IMR-90 (cell line): ENCODE data around the gene ME3. TPM values are rescaled to one million over a fixed set of nuclear protein-coding genes. Genes with fewer than 3 reads are reported as not detected.

Source experiments
- ATAC-seq: fragments of 200-7000 bp; cut with Tn5 transposase; 2 replicates; pipeline ENCODE4 v1.9.1; 2020; ENCODE audit warnings: low read depth, mild to moderate bottlenecking, moderate library complexity
- BruUV-seq: library from RNA; stranded (reverse); fragments of 400-500 nt; replicated peaks from 2 replicates; lab custom pipeline; 2021; lab: Mats Ljungman, UMichigan
- CTCF ChIA-PET: fragments of 300-600 bp; formaldehyde crosslinking; extraction: SDS; loops from one replicate; lab custom pipeline; 2021; ENCODE audit warnings: antibody characterized with exemption; lab: Yijun Ruan, JAX
- POLR2A ChIA-PET: fragments of 300-600 bp; sonication (Branson Sonifier 250); formaldehyde crosslinking; loops from one replicate; lab custom pipeline; 2022; ENCODE audit warnings: antibody characterized with exemption; ENCODE audit not compliant: unreplicated experiment; lab: Charles Lee
- DNase-seq: peaks from one replicate; pipeline ENCODE4 v3.0.0; 2013
- H2AFZ ChIP-seq: replicated peaks from 2 replicates; pipeline ENCODE3; 2013; ENCODE audit warnings: low read length, mild to moderate bottlenecking; ENCODE audit not compliant: poor library complexity
- H2AK5ac ChIP-seq: 2 replicates; pipeline ENCODE4 v1.6.1; 2013; ENCODE audit warnings: low read depth, low read length, inconsistent platforms
- H2AK9ac ChIP-seq: replicated peaks from 2 replicates; pipeline ENCODE3; 2013; ENCODE audit warnings: mild to moderate bottlenecking, low read depth, low read length, moderate library complexity; ENCODE audit not compliant: poor library complexity
- H2BK120ac ChIP-seq: 2 replicates; pipeline ENCODE4 v1.6.1; 2013; ENCODE audit warnings: low read depth, low read length, inconsistent platforms
- H2BK15ac ChIP-seq: 3 replicates; pipeline ENCODE4 v1.6.1; 2013; ENCODE audit warnings: low read depth, low read length, inconsistent platforms
- H2BK20ac ChIP-seq: 2 replicates; pipeline ENCODE4 v1.6.1; 2013; ENCODE audit warnings: low read depth, mild to moderate bottlenecking, inconsistent platforms, low read length, moderate library complexity
- H2BK5ac ChIP-seq: 2 replicates; pipeline ENCODE4 v1.6.1; 2013; ENCODE audit warnings: mild to moderate bottlenecking, low read depth, low read length, inconsistent platforms; ENCODE audit not compliant: poor library complexity, severe bottlenecking
- H3K14ac ChIP-seq: replicated peaks from 2 replicates; pipeline ENCODE4 v1.6.1; 2013; ENCODE audit warnings: low read depth, low read length, inconsistent platforms
- H3K18ac ChIP-seq: 2 replicates; pipeline ENCODE4 v1.6.1; 2013; ENCODE audit warnings: low read depth, low read length, control low read depth
- H3K23ac ChIP-seq: 2 replicates; pipeline ENCODE4 v1.6.1; 2013; ENCODE audit warnings: low read depth, low read length, inconsistent platforms
- H3K27ac ChIP-seq: 2 replicates; pipeline ENCODE4 v1.5.1; 2013; ENCODE audit warnings: mild to moderate bottlenecking, control low read depth, low read length; ENCODE audit not compliant: insufficient read depth
- H3K27me3 ChIP-seq: 2 replicates; pipeline ENCODE4 v1.6.1; 2013; ENCODE audit warnings: low read length; ENCODE audit not compliant: control insufficient read depth, insufficient read depth
- H3K36me3 ChIP-seq: 2 replicates; pipeline ENCODE4 v1.6.1; 2013; ENCODE audit warnings: low read length, mixed read lengths; ENCODE audit not compliant: control insufficient read depth, insufficient read depth
- H3K4ac ChIP-seq: 2 replicates; pipeline ENCODE4 v1.6.1; 2013; ENCODE audit warnings: low read depth, low read length, inconsistent platforms
- H3K4me1 ChIP-seq: 2 replicates; pipeline ENCODE4 v1.6.1; 2013; ENCODE audit warnings: low read length, mixed read lengths; ENCODE audit not compliant: control insufficient read depth, insufficient read depth
- H3K4me2 ChIP-seq: 2 replicates; pipeline ENCODE4 v1.6.1; 2013; ENCODE audit warnings: low read depth, mild to moderate bottlenecking, control low read depth, low read length, moderate library complexity
- H3K4me3 ChIP-seq: 2 replicates; pipeline ENCODE4 v1.5.1; 2013; ENCODE audit warnings: low read depth, mild to moderate bottlenecking, control low read depth, low read length, moderate library complexity; ENCODE audit not compliant: insufficient read depth
- H3K56ac ChIP-seq: 2 replicates; pipeline ENCODE4 v1.6.1; 2013; ENCODE audit warnings: low read length, inconsistent platforms; ENCODE audit not compliant: insufficient read depth; ENCODE audit errors: extremely low read depth
- H3K79me1 ChIP-seq, 2 experiments: 2 replicates each; pipeline ENCODE4 v1.6.1; 2013; ENCODE audit warnings: low read length in 2 of 2, inconsistent platforms in 1 of 2, low read depth in 1 of 2
- H3K9ac ChIP-seq: 2 replicates; pipeline ENCODE4 v1.6.1; 2013; ENCODE audit warnings: low read depth, low read length, control low read depth
- H3K9me1 ChIP-seq: 2 replicates; pipeline ENCODE4 v1.6.1; 2013; ENCODE audit warnings: low read length, inconsistent platforms; ENCODE audit not compliant: insufficient read depth
- H3K9me3 ChIP-seq: 2 replicates; pipeline ENCODE4 v1.6.1; 2013; ENCODE audit warnings: low read length; ENCODE audit not compliant: control insufficient read depth, insufficient read depth
- H4K20me1 ChIP-seq: 2 replicates; pipeline ENCODE4 v1.6.1; 2013; ENCODE audit warnings: low read length, inconsistent platforms; ENCODE audit not compliant: insufficient read depth
- H4K5ac ChIP-seq: 2 replicates; pipeline ENCODE4 v1.6.1; 2013; ENCODE audit warnings: mild to moderate bottlenecking, low read depth, low read length, control low read depth
- H4K8ac ChIP-seq, 2 experiments: 2 replicates each; pipeline ENCODE4 v1.6.1; 2013; ENCODE audit warnings: low read depth in 2 of 2, low read length in 2 of 2, control low read depth in 1 of 2, inconsistent platforms in 1 of 2
- H4K91ac ChIP-seq: 2 replicates; pipeline ENCODE4 v1.6.1; 2013; ENCODE audit warnings: low read depth, low read length, inconsistent platforms; ENCODE audit not compliant: insufficient read depth
- BHLHE40 ChIP-seq: fragments of 150-350 bp; IDR thresholded peaks from 2 replicates; pipeline ENCODE4 v1.6.1; 2016; ENCODE audit warnings: mild to moderate bottlenecking, low read depth, low read length
- MAFK ChIP-seq: IDR thresholded peaks from 2 replicates; pipeline ENCODE4 v1.6.1; 2012; ENCODE audit warnings: low read depth, low read length, improper control_type of control experiment
- MXI1 ChIP-seq: IDR thresholded peaks from 2 replicates; pipeline ENCODE4 v1.6.1; 2012; ENCODE audit warnings: low read depth, mild to moderate bottlenecking, low read length, moderate library complexity, borderline replicate concordance
- WGBS, 2 experiments: methylation state at CpG; one replicate each; pipeline versions ENCODE4 v1.1.5 to v1.1.7; 2013; ENCODE audit warnings: missing lambda C conversion rate in 2 of 2; ENCODE audit not compliant: insufficient read length in 1 of 2; ENCODE audit errors: extremely low coverage in 2 of 2; 5-methylcytosine and 5-hydroxymethylcytosine counted together
- dilution Hi-C: fragments of 300-500 bp; cut with HindIII; formaldehyde crosslinking; loops from one replicate; pipeline ENCODE4 v1.14.3; 2018; ENCODE audit warnings: low sequenced_read_pairs; ENCODE audit not compliant: unreplicated experiment
- in situ Hi-C: fragments of 300-500 bp; cut with MboI; formaldehyde crosslinking; loops from 3 replicates; pipeline ENCODE4 v1.14.3; 2019; ENCODE audit warnings: low sequenced_read_pairs, inconsistent platforms, mixed read lengths
- intact Hi-C: fragments of 100-400 bp; cut with micrococcal nuclease; formaldehyde crosslinking; loops from 2 replicates; pipeline ENCODE4 v1.10.0; 2022
- polyA plus RNA-seq, 3 experiments: library from polyadenylated mRNA; depleted of rRNA; stranded (reverse); fragments of >200 nt; gene quantifications; 2 replicates each; pipeline ENCODE4 v1.2.3, GENCODE V29; 2012; ENCODE audit warnings: low replicate concordance in 1 of 3
- total RNA-seq: library from RNA; depleted of rRNA; stranded (reverse); fragments of >200 nt; gene quantifications from 2 replicates; pipeline ENCODE4 v1.2.3, GENCODE V29; 2012
- TF ChIP-seq, protein P1 (sequence below): fragments of 150-350 bp; IDR thresholded peaks from 2 replicates; pipeline ENCODE4 v1.6.1; 2016; ENCODE audit warnings: low read depth, mild to moderate bottlenecking, low read length, moderate library complexity, borderline replicate concordance

ME3 gene
- total and polyA plus RNA-seq, 2 of the 4 experiments (the other 2 are of a cell fraction): 7.8 to 9.0 TPM

DNA sequence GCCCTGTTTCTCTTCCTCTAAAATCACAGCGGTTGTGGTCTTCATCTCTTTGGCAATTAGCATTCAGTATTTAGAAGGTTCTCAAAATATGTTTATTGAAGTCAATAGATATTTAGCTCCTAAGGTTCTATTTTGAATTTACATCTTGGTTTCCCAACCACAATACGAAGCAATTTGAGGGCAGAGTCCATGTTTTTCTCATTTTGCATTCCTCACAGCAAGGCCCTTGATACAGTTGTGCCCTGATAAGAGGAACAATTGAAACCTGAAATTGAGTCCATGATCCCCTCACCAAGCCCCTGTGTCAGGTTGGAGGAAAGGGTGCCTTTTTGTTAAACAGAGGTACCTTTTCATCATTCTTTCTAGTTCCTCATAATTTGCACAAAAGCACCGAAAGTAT lies 166.2 kb downstream of the ME3 start:
- CTCF ChIA-PET: no interaction called here
- H3K4ac ChIP-seq: no peak overlapping the region

More for the DNA sequence above, 166.2 kb downstream of the ME3 start:
- Histone ChIP-seq H3K9me3 (no peaks in the 10 kb centered on the region), H3K79me1 (no peaks in the 10 kb centered on the region), H3K4me3 (no peak overlapping the region), H2BK20ac (no peak overlapping the region), H3K14ac (no peak overlapping the region), H3K18ac (no peak overlapping the region), H2BK120ac (no peak overlapping the region), H2AK9ac (no peak overlapping the region), H3K36me3 (no peaks in the 10 kb centered on the region), H3K4me1 (peaks cover 1% of the 10 kb centered on the region; the same call in 1 of the 2 replicates), H3K23ac (no peak overlapping the region), H3K27me3 (no peaks in the 10 kb centered on the region), H4K20me1 (no peaks in the 10 kb centered on the region), H4K8ac (no peak overlapping the region), H4K91ac (no peak overlapping the region), H3K4me2 (no peak overlapping the region), H2AK5ac (no peak overlapping the region), H2AFZ (no peak overlapping the region), H3K56ac (no peak overlapping the region), H2BK15ac (no peak overlapping the region), H3K9me1 (peaks cover 5% of the 10 kb centered on the region), H3K27ac (no peak overlapping the region), H3K9ac (no peak overlapping the region), H4K5ac (no peak overlapping the region), H2BK5ac (no peak overlapping the region)
- POLR2A ChIA-PET: no interaction called here
- dilution Hi-C loops: no loop called here
- intact Hi-C loops: no loop called here
- ATAC-seq (no peak), DNase-seq (no peak)
- no CpG with 5 or more reads among the region's 3 CpGs for WGBS, 2 experiments
- BruUV-seq: no TSS peak
- TF ChIP-seq BHLHE40 (no peak), MAFK (no peak), MXI1 (no peak)
- TF ChIP-seq, protein P1, sequence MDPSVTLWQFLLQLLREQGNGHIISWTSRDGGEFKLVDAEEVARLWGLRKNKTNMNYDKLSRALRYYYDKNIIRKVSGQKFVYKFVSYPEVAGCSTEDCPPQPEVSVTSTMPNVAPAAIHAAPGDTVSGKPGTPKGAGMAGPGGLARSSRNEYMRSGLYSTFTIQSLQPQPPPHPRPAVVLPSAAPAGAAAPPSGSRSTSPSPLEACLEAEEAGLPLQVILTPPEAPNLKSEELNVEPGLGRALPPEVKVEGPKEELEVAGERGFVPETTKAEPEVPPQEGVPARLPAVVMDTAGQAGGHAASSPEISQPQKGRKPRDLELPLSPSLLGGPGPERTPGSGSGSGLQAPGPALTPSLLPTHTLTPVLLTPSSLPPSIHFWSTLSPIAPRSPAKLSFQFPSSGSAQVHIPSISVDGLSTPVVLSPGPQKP: no peak
- in situ Hi-C loops: no loop called here
